ENCODE data around the gene GPHB5.

The GPHB5 gene

DNA sequence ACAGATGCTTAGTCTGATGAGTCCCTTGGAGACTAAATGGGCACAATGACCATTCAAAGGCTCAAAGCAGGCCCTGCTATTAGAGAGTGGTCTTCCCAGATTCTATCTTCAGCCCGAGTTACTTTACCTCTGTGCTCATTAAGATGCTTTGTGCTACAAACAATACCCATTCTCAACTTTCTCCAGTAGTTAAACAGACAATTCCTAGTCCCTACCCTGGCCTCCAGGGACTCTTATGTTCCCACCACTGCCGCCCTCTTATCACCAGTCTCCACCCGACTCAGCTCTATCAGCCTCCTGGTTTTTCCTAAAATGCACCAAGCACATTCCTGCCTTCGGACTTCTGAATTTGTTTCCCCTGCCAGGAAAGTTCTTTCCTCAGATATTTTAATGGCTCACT is 25.6 kb upstream of the GPHB5 start:
- no peak for DNase-seq (ENCODE audit: low read depth)
- H3K4me3 ChIP-seq (ENCODE audit: low read depth, low read length): no peak overlapping the region
- TF ChIP-seq, protein P1, sequence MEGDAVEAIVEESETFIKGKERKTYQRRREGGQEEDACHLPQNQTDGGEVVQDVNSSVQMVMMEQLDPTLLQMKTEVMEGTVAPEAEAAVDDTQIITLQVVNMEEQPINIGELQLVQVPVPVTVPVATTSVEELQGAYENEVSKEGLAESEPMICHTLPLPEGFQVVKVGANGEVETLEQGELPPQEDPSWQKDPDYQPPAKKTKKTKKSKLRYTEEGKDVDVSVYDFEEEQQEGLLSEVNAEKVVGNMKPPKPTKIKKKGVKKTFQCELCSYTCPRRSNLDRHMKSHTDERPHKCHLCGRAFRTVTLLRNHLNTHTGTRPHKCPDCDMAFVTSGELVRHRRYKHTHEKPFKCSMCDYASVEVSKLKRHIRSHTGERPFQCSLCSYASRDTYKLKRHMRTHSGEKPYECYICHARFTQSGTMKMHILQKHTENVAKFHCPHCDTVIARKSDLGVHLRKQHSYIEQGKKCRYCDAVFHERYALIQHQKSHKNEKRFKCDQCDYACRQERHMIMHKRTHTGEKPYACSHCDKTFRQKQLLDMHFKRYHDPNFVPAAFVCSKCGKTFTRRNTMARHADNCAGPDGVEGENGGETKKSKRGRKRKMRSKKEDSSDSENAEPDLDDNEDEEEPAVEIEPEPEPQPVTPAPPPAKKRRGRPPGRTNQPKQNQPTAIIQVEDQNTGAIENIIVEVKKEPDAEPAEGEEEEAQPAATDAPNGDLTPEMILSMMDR (IDR thresholded peaks at IDR 0.05; ENCODE audit: control insufficient read depth, extremely low read depth, insufficient read depth): no peak

DNA sequence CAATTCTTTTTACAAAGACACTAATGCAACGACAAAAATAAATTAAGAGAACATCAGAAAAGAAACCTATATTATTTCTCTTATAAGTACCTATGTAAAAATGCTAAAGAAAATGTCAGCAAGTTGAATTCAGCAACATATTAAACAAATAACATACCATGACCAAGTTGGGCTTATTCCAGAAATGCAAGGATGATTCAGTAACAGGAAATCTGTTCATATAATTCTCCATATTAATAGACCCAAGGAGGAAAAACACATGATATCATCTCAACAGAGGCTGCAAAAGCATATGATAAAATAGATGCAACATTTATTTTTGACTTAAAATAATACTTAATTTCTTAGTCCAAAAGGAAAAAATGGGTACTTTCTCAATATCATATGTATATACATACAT is 25.1 kb upstream of the GPHB5 start:
- TF ChIP-seq, protein P1 (IDR thresholded peaks at IDR 0.05; ENCODE audit: control insufficient read depth, extremely low read depth, insufficient read depth): no peak
- no peak for DNase-seq (ENCODE audit: low read depth)
- no peak overlapping the region for H3K4me3 ChIP-seq (ENCODE audit: low read depth, low read length)

DNA sequence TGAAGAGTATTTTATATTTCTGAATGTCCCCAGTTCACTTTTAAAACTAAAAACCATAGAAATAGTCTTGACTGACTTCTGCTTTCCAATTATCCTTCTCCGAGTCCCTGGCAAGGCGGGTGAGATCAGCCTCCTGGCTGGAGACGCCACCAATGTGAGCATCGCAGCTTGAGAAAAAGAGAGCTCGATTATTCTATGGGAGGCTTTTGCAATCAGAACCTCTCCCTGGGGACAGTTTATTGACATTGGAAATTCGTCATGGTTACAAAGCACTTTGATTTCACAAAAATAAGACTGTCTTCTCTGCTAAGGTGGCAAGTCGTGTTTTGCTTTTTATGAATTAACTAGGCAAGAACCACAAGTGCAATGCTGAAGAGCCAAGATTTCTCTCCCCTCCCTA is 23.6 kb upstream of the GPHB5 start:
- TF ChIP-seq, protein P1 (IDR thresholded peaks at IDR 0.05; ENCODE audit: control insufficient read depth, extremely low read depth, insufficient read depth): no peak
- H3K4me3 ChIP-seq (ENCODE audit: low read depth, low read length): no peak overlapping the region
- DNase-seq (ENCODE audit: low read depth): no peak

DNA sequence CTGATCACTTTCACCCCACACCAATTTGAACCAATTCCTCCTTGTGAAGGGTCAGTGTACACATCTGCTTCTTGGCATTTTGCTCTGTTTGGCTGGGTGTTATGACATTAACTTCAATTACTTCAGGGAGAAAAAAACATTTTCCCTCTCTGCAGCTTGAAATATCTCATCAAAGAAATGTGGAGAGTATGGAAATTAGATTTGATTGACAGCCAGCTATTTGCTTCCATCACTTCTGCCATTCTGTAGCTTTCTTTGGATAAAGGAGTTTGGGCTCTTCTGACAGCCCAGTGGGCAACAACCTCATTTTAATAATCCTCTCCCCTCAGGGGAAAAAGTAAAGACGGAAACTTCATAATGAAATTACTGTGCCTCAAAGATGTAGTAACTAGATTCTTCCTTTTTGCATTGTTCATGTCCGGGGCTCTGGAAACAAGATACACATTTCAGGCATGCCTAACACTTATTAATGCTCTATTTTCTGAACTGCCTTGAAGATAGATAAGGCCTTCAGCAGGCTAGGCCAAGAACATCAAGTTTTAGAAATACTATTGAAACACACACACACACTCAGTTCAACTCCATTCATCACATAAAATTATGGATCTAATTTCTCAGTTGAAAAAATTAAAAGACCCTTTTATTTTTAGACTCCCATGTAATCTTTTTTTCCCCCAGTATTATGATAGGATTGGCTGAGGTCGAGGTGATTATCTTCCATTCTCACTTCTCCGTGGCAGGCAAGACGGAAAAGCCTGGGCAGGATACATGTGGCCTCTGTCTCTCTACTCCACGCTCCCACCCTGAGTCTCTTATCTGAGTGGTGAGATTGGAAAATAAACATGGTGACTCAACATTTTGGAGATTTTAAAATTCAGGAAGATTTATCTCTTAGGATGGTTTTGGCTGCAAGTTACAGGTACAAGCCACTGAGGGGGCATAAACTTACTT is 10.3 kb upstream of the GPHB5 start:
- no peak overlapping the region for H3K4me3 ChIP-seq (ENCODE audit: low read depth, low read length)
- TF ChIP-seq, protein P1 (IDR thresholded peaks at IDR 0.05; ENCODE audit: control insufficient read depth, extremely low read depth, insufficient read depth): no peak
- DNase-seq (ENCODE audit: low read depth): no peak

DNA sequence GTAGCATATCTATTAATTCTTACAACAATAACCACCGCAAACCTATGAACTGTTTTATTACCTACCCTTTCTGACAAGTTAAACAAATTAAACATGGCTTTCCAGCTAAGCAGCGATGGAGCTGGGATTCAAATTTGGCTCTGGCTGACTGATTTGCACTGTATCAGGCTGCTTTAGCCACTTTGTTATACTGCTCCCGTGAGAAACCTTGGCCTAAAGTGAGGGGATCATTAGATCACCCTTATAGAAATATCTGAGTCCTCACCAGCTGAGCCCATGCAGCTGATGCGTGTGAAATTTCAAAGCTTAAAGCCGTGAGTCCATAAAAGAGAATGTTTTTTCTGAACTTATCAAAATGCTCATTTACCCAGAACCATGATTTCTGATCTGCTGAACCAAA is 8.1 kb upstream of the GPHB5 start:
- TF ChIP-seq, protein P1 (IDR thresholded peaks at IDR 0.05; ENCODE audit: control insufficient read depth, extremely low read depth, insufficient read depth): no peak
- no peak for DNase-seq (ENCODE audit: low read depth)
- no peak overlapping the region for H3K4me3 ChIP-seq (ENCODE audit: low read depth, low read length)

DNA sequence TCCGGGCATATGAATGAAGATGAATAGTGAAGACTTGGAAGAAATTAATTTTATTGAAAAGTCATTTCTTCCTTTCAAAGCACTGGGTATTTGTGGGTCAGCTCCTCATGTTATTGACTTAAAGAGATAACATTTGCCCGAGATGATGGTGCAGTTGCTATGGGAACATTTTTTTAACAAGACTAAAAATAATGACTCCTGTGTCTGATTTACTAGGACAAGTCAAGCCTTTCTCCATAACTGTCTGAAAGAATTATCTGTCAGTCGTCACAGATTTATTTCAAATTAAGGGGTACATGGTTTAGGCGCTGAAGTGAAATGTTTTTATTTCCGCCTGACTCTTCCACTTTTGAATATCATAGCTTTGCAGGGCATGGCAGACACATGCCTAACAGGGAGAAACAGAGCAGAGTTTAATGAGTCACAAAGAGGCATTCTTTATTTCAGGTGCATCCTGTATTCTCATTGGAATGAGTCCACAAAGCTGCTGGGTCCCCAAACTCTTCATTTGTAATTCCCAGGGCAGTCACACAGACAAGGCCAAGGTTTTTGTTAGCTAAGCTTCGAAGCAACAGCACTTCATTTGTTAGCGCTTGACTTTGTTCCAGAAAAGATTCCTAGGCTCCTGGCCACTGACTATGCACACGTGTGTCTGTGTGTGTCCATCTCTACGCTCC is 4.3 kb upstream of the GPHB5 start:
- DNase-seq (ENCODE audit: low read depth): no peak
- no peak overlapping the region for H3K4me3 ChIP-seq (ENCODE audit: low read depth, low read length)
- TF ChIP-seq, protein P1 (IDR thresholded peaks at IDR 0.05; ENCODE audit: control insufficient read depth, extremely low read depth, insufficient read depth): no peak

Measured in LNCaP clone FGC (cell line).